GM12864 (cell line): ENCODE data around the gene PRPH2.
"Not testable (repeated sequence)": the region's sequence is repeated elsewhere in the genome, so short reads cannot be mapped to it uniquely, and the experiment has no call there.

Experiments used
- DNase-seq: peaks from one replicate; pipeline ENCODE4 v3.0.0-alpha.2; 2011; ENCODE audit warnings: low read depth
- H3K4me3 ChIP-seq: 2 replicates; pipeline ENCODE4 v1.5.1; 2011; ENCODE audit warnings: mild to moderate bottlenecking, low read depth, low read length, control low read depth
- CTCF ChIP-seq: IDR thresholded peaks from 2 replicates; pipeline ENCODE4 v1.5.1; 2011; ENCODE audit warnings: low read depth, mild to moderate bottlenecking, moderate library complexity, low read length, control low read depth, inconsistent platforms; ENCODE audit errors: missing control alignments

Gene PRPH2

DNA sequence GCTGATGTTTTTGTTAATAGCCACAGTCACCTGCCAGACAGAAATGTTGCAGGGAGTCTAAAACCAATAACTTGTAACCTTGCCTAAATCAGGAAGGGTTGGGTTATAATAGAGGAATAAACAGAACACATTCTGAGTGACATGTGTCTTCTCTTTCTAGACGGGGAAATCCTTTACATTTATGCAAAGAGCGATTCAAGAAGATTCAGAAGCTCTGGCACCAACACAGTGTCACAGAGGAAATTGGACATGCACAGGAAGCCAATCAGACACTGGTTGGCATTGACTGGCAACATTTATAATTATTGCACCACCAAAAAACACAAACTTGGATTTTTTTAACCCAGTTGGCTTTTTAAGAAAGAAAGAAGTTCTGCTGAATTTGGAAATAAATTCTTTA lies 31.5 kb downstream of the PRPH2 start:
- no peak overlapping the region for H3K4me3 ChIP-seq
- TF ChIP-seq CTCF: no peak
- DNase-seq: no peak

GRCh38 chr6:42690151-42690702 lies 32.2 kb downstream of the PRPH2 start:
- TF ChIP-seq CTCF: no peak
- no peak overlapping the region for H3K4me3 ChIP-seq
- DNase-seq: no peak

DNA sequence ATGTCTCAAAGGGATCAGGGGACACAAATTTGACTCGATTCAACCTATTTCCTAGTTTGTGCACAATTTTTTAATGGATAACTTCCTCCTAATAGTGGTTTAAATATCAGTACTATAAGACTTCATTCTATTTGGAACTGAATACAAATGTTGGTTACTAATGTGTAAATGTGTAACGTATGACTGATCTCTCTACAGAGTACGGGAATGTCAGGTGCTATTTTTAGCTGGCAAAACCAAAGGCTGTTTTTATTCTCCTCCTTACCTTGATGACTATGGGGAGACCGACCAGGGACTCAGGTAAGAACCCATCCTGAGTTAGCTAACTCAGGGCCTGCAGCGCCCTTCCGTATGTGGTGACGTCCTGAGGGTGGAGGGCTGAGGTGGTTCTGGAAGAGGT lies 33.0 kb downstream of the PRPH2 start:
- no peak for TF ChIP-seq CTCF
- no peak overlapping the region for H3K4me3 ChIP-seq
- DNase-seq: no peak

DNA sequence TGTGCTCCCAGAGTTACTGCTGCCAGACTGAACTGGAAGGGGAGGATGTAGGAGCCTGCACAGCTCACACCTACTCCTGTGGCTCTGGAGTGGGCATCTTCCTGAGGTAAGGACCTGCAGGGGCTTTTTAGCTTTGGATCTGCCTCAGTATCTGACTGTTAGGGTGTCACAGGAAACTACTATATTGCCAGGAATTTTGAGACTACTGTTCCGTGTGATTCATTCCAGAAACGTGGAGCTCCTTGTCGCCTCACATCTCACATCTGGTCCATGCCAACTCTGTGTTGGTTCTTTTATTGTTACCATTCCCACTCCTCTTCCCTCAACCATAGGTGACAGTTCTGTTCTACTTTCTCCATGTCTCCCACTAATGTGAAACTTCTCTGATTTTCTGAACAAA lies 34.1 kb downstream of the PRPH2 start:
- no peak for TF ChIP-seq CTCF
- no peak for DNase-seq
- no peak overlapping the region for H3K4me3 ChIP-seq

DNA sequence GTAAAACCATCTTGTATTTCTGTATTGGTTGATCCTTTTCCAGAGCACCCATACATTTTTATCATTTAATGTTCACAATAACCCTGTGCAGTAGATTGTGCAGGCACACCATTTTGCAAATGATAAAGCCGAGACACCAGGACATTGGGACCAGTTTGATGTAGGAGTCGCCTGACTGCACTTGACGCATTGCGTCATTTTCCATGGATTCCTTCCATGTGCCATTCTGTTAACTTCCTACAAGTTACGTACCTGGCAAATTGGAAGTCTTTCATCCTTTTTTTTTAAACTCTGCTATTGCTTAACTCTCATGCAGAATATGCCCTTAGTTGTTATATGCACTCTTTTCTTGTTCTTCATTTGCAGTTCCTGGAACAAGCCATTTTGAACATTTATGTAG lies 43.0 kb downstream of the PRPH2 start:
- TF ChIP-seq CTCF: no peak
- DNase-seq: no peak

GRCh38 chr6:42674780-42675179 lies 47.6 kb downstream of the PRPH2 start:
- no peak overlapping the region for H3K4me3 ChIP-seq
- TF ChIP-seq CTCF: no peak
- DNase-seq: no peak

More for the DNA sequence above, 43.0 kb downstream of the PRPH2 start:
- H3K4me3 ChIP-seq: no peak overlapping the region

- H3K4me3 ChIP-seq, DNase-seq: not testable (repeated sequence)
These were observed 48.0 kb downstream of the PRPH2 start for GRCh38 chr6:42674368-42674767.
